HG03108 (cell line): ENCODE data around the gene ANXA5.
A peak's percentile ranks its signal among the peaks of the same experiment; 100 is the strongest.
"Not testable (repeated sequence)": the region's sequence is repeated elsewhere in the genome, so short reads cannot be mapped to it uniquely, and the experiment has no call there.

Experiments used
- ATAC-seq: cut with Tn5 transposase; IDR thresholded peaks from one replicate; pipeline ENCODE4 v1.9.1; 2021; ENCODE audit warnings: moderate library complexity; ENCODE audit not compliant: unreplicated experiment

ANXA5 gene

GRCh38 chr4:121696581-121697461 is at the start of gene ANXA5:
TSS of gene ANXA5 (minus strand) at chr4:121696980. CDS start at chr4:121696589, 391 bp downstream.
- peak; percentile 93 for ATAC-seq

GRCh38 chr4:121742794-121743193 is 46.0 kb upstream of the ANXA5 start:
- ATAC-seq: no peak

GRCh38 chr4:121741751-121742150 is 45.0 kb upstream of the ANXA5 start:
- no peak for ATAC-seq

- ATAC-seq: no peak
Observed at GRCh38 chr4:121740796-121741409, 44.1 kb upstream of the ANXA5 start.

GRCh38 chr4:121739575-121739974 is 42.8 kb upstream of the ANXA5 start:
- no peak for ATAC-seq

- no peak for ATAC-seq
Observed at GRCh38 chr4:121738780-121739535, 42.2 kb upstream of the ANXA5 start.

- no peak for ATAC-seq
Observed at GRCh38 chr4:121737846-121738554, 41.2 kb upstream of the ANXA5 start.

GRCh38 chr4:121736735-121737351 is 40.1 kb upstream of the ANXA5 start:
- no peak for ATAC-seq

- ATAC-seq: no peak
Observed at GRCh38 chr4:121734571-121734970, 37.8 kb upstream of the ANXA5 start.

GRCh38 chr4:121733942-121734341 is 37.2 kb upstream of the ANXA5 start:
- no peak for ATAC-seq

GRCh38 chr4:121729753-121730152 is 33.0 kb upstream of the ANXA5 start:
- not testable (repeated sequence) for ATAC-seq

GRCh38 chr4:121728798-121729226 is 32.0 kb upstream of the ANXA5 start:
- ATAC-seq: no peak

- no peak for ATAC-seq
Observed at GRCh38 chr4:121728066-121728465, 31.3 kb upstream of the ANXA5 start.

- peak; percentile 99 for ATAC-seq
Observed at GRCh38 chr4:121726642-121727268, 30.0 kb upstream of the ANXA5 start.

GRCh38 chr4:121724671-121725070 is 27.9 kb upstream of the ANXA5 start:
- no peak for ATAC-seq

GRCh38 chr4:121721700-121722099 is 24.9 kb upstream of the ANXA5 start:
- no peak for ATAC-seq

GRCh38 chr4:121720109-121720508 is 23.3 kb upstream of the ANXA5 start:
- no peak for ATAC-seq

GRCh38 chr4:121717680-121718237 is 21.0 kb upstream of the ANXA5 start:
- ATAC-seq: no peak

GRCh38 chr4:121714548-121714947 is 17.8 kb upstream of the ANXA5 start:
- no peak for ATAC-seq

- no peak for ATAC-seq
Observed at GRCh38 chr4:121712783-121713182, 16.0 kb upstream of the ANXA5 start.
